ENCODE data around the gene MPND. TPM values are rescaled to one million over a fixed set of nuclear protein-coding genes. Genes with fewer than 3 reads are reported as not detected.
A peak's percentile ranks its signal among the peaks of the same experiment; 100 is the strongest.
"Not testable (repeated sequence)": the region's sequence is repeated elsewhere in the genome, so short reads cannot be mapped to it uniquely, and the experiment has no call there.

The MPND gene
- total RNA-seq, 3 donors from 2014 or later = 43.8 to 82.8 (median 49.0) TPM

GRCh38 chr19:4346020-4346383 is 2.6 kb downstream of the MPND start:
- DNase-seq (no peak), ATAC-seq (no peak)
- intact Hi-C loops (cut with DNase I, micrococcal nuclease) = no loop called here
- Histone ChIP-seq H3K4me3 (no peak overlapping the region), H3K36me3 (ENCODE audit: low read depth) (peaks cover 5% of the 10 kb centered on the region), H3K4me1 (ENCODE audit: low read depth) (peaks cover 21% of the 10 kb centered on the region), H3K9me3 (no peaks in the 10 kb centered on the region)
- no peak for TF ChIP-seq CTCF (IDR thresholded peaks at IDR 0.05)

- TF ChIP-seq CTCF (IDR thresholded peaks at IDR 0.05) = no peak
- no peak for ATAC-seq
- intact Hi-C loops (cut with DNase I, micrococcal nuclease) = no loop called here
Measured at GRCh38 chr19:4347521-4347920, 4.2 kb downstream of the MPND start.

GRCh38 chr19:4349225-4349624 is 5.9 kb downstream of the MPND start:
- H3K4me3 ChIP-seq; intact Hi-C loops (cut with DNase I, micrococcal nuclease); H3K9me3 ChIP-seq; H3K4me1 ChIP-seq (ENCODE audit: low read depth); ATAC-seq; DNase-seq; H3K36me3 ChIP-seq (ENCODE audit: low read depth): not testable (repeated sequence)

More at GRCh38 chr19:4347521-4347920, 4.2 kb downstream of the MPND start:
- DNase-seq = no peak
- peaks cover 11% of the 10 kb centered on the region for H3K4me1 ChIP-seq (ENCODE audit: low read depth)
- peaks cover 4% of the 10 kb centered on the region for H3K36me3 ChIP-seq (ENCODE audit: low read depth)
- no peak overlapping the region for H3K4me3 ChIP-seq
- no peaks in the 10 kb centered on the region for H3K9me3 ChIP-seq

GRCh38 chr19:4350111-4350510 is 6.7 kb downstream of the MPND start:
- no peak for TF ChIP-seq CTCF (IDR thresholded peaks at IDR 0.05)
- intact Hi-C loops (cut with DNase I, micrococcal nuclease) = loop anchor here (5.0 to 10.0 kb wide), 2 partner anchors 83 to 85 kb away; no protein-coding TSS in a partner anchor
- H3K36me3 ChIP-seq (ENCODE audit: low read depth) = no peaks in the 10 kb centered on the region

GRCh38 chr19:4350726-4351125 is 7.4 kb downstream of the MPND start:
- ATAC-seq (no peak), DNase-seq (no peak)
- H3K36me3 ChIP-seq (ENCODE audit: low read depth) = no peaks in the 10 kb centered on the region
- H3K4me1 ChIP-seq (ENCODE audit: low read depth) = no peaks in the 10 kb centered on the region
- H3K9me3 ChIP-seq = no peaks in the 10 kb centered on the region
- TF ChIP-seq CTCF (IDR thresholded peaks at IDR 0.05) = no peak
- no peak overlapping the region for H3K4me3 ChIP-seq
- intact Hi-C loops (cut with DNase I, micrococcal nuclease) = loop anchor here (5.0 to 10.0 kb wide), 2 partner anchors 83 to 86 kb away; no protein-coding TSS in a partner anchor

More at GRCh38 chr19:4350111-4350510, 6.7 kb downstream of the MPND start:
- Histone ChIP-seq H3K9me3 (no peaks in the 10 kb centered on the region), H3K4me3 (no peak overlapping the region), H3K4me1 (ENCODE audit: low read depth) (no peaks in the 10 kb centered on the region)
- DNase-seq (no peak), ATAC-seq (no peak)

GRCh38 chr19:4352701-4353121 is 9.3 kb downstream of the MPND start:
- intact Hi-C loops (cut with DNase I, micrococcal nuclease) = loop anchor here (5.0 to 10.0 kb wide), 2 partner anchors 85 to 88 kb away; no protein-coding TSS in a partner anchor
- Histone ChIP-seq H3K4me1 (ENCODE audit: low read depth) (no peaks in the 10 kb centered on the region), H3K4me3 (no peak overlapping the region), H3K9me3 (no peaks in the 10 kb centered on the region), H3K36me3 (ENCODE audit: low read depth) (no peaks in the 10 kb centered on the region)
- TF ChIP-seq CTCF (IDR thresholded peaks at IDR 0.05) = peak; percentile 79
- DNase-seq (peak in 1 of 3 donors; percentile 53), ATAC-seq (peak; percentile 76)
